GM18508 (cell line): ENCODE data around the gene CEP41.

Experiments
- ATAC-seq: cut with Tn5 transposase; IDR thresholded peaks from one replicate; pipeline ENCODE4 v1.9.1; 2021; ENCODE audit warnings: moderate number of reproducible peaks; ENCODE audit not compliant: insufficient read depth, unreplicated experiment

Gene CEP41

DNA sequence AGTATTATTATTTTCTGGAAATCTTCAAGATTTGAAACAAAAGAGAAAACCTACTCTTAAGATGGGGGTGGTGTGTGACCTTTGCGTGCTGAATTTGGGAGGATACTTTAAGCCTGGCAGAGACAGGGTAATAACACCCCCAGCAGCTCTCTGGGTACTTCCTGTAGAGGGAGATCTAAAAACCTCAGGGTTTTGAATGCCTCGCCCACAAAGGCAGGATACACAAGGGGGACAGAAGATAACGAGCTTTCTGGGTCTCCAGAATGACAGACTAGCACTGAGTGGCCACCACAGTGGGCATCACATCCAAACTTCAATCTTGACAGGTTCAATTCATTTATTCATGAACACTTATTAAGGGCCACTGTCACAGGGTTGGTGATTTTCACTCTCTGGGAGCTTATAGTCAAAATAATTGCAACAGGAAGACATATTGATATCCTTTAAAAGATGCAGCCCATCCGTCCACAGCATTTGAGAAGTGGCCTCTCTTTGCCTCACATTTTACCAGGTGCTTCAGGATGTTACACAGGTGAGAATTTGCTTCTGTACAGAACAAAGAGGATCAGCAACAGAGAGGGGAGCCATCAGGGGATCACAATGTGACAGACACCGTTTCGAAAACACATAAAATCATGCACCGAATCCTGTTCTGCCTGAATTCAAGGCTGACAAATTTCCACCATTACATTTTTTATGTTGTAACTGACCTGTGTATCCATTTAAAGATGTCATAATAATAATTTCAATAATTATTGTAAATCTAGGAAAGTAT, 46.2 kb downstream of the CEP41 start:
- no peak for ATAC-seq

DNA sequence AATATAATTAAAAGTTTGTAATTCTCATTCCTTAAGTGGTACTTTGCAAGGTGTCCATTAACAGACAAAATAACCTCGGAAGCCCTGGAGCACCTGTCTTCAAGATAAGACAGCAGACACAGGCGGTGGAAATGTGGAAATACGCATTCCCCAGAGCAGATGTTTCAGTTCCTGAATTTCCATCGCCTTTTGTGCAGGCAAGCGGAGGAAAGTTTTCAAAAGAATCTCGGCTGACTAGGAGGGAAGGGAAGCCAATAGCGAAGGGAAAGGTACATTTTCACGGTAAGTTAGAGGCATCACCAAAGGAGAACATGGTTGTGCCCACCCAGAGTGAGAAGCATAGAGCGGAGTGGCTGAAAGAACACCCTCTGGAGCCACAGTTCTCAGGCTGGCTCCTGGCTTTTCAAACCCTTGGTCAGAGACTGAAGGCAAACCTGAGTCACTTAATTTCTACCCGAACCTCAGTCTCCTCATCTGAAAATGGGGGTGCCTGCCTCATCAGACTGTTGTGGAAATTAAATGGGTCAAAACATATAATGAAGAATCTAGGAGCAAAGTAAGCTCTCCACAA, 46.9 kb downstream of the CEP41 start:
- ATAC-seq, result no peak

GRCh38 chr7:130393101-130393561, 47.7 kb downstream of the CEP41 start:
- no peak for ATAC-seq

- ATAC-seq, result no peak
Observed at GRCh38 chr7:130390486-130390885, 50.3 kb downstream of the CEP41 start.

DNA sequence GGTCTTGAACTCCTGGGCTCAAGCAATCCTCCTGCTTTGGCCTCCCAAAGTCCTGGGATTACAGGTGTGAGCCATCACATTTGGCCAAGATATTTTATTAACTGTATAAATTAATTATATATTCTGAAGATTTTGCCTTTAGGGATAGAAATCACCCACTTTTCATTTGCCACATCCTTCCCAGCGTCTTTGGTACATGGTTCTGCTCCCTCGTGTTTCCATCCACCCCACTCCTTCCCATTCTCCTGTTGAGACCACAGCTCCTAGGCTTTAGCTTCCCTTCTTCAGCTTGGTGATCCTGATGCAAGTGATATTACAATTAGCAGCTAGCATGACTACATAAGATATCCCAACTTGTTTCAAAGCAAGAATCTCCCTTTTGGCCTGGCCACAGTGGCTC, 52.1 kb downstream of the CEP41 start:
- ATAC-seq, result no peak

- no peak for ATAC-seq
Observed at GRCh38 chr7:130387628-130388403, 53.0 kb downstream of the CEP41 start.

DNA sequence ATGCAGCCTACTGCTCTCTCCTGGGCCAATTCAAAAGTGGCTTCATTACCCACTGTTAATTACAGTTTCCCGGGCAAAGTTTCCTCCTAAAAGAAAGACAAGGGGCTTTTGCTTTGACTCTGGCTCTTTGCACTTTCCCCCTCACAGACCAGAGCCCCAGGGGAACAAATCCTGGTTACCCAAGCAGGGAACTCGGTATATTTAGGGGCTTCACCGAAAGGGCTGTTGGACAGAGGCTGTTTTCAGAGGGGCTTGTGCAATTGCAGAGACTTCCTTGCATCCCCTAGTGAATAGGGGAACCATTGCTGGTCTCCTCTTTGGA, 53.5 kb downstream of the CEP41 start:
- ATAC-seq, result no peak

- ATAC-seq, result no peak
Observed at GRCh38 chr7:130386876-130387275, 53.9 kb downstream of the CEP41 start.

- no peak for ATAC-seq
Observed at GRCh38 chr7:130385600-130386066, 55.2 kb downstream of the CEP41 start.

- no peak for ATAC-seq
Observed at GRCh38 chr7:130384841-130385599, 55.8 kb downstream of the CEP41 start.

DNA sequence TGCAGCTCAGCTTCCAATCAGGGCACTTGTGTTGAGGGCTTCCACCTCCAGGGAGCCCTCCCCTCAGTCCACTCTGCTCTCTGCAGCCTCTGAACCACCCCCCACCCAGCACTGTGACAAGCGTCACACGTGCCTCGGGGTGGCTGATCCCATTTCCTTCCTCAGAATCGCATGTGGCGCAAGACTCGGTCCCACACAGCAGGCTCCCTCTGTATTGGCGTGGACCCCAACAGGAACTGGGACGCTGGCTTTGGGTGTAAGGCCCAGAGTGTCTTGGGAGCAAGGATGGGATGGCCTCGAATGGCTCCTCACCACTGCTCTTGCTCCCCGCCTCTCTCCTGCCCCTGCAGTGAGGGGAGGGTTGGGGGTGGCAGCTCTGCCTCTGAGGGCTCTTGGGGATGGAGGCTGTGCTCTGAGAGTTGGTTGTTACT, 56.4 kb downstream of the CEP41 start:
- ATAC-seq, result no peak

DNA sequence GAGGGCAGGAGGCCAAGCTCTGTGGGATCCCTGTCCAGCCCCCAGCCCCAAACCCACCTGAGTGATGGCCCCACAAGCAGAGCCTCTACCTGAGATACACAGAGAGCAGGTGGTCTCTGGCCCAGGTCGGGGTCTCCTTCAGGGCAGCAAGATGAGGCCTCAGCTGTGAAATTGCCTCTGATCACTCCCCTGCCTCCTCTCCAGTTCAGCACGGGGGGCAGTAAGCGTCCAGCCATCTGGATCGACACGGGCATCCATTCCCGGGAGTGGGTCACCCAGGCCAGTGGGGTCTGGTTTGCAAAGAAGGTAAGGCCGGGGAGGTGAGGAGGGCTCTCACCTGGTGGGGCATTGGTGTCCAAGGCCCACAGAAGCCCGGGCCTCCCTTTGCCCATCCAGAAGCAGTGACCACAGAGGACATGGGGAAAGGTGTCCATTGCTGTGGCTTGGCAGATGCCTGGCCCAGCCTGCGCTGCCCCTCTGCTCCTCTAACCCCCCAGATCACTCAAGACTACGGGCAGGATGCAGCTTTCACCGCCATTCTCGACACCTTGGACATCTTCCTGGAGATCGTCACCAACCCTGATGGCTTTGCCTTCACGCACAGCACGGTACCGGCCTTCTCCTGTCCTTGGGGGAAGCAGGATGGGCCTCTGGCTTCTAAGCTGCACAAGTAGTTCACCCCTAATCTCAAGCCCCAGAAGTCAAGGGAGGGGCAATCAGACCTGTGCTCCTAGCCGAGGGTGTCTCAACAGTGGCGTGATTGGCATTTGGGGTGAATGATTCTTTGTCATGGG, 57.4 kb downstream of the CEP41 start:
- no peak for ATAC-seq

DNA sequence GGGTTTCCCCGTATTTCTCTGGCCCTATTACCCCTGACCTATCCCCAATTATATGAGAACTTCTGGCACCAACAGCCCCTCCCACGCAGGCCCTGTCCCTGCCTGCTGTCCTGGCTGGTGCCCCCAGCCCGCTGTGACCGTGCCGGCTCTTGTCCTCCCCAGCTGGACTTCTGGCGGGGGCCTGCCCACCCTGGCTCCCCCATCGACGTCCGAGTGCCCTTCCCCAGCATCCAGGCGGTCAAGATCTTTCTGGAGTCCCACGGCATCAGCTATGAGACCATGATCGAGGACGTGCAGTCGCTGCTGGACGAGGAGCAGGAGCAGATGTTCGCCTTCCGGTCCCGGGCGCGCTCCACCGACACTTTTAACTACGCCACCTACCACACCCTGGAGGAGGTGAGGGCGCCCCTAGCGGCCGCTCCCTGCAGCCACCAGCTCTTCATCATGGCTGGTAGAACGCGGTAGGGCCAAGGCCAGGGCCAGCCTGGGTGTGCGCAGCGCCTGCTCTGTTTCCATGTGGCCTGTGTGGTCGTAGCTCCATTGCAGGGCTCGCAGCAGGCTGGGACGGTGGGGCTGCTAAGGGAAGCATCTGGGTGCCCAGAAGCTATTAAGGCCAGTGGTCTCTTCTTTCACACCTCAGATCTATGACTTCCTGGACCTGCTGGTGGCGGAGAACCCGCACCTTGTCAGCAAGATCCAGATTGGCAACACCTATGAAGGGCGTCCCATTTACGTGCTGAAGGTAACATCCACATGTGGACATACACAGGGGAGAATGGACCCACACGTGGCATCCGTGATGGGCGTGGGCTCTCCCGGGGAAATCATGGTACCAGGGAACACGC, 59.1 kb downstream of the CEP41 start:
- ATAC-seq, result no peak

GRCh38 chr7:130380861-130381455, 59.9 kb downstream of the CEP41 start:
- ATAC-seq, result no peak

DNA sequence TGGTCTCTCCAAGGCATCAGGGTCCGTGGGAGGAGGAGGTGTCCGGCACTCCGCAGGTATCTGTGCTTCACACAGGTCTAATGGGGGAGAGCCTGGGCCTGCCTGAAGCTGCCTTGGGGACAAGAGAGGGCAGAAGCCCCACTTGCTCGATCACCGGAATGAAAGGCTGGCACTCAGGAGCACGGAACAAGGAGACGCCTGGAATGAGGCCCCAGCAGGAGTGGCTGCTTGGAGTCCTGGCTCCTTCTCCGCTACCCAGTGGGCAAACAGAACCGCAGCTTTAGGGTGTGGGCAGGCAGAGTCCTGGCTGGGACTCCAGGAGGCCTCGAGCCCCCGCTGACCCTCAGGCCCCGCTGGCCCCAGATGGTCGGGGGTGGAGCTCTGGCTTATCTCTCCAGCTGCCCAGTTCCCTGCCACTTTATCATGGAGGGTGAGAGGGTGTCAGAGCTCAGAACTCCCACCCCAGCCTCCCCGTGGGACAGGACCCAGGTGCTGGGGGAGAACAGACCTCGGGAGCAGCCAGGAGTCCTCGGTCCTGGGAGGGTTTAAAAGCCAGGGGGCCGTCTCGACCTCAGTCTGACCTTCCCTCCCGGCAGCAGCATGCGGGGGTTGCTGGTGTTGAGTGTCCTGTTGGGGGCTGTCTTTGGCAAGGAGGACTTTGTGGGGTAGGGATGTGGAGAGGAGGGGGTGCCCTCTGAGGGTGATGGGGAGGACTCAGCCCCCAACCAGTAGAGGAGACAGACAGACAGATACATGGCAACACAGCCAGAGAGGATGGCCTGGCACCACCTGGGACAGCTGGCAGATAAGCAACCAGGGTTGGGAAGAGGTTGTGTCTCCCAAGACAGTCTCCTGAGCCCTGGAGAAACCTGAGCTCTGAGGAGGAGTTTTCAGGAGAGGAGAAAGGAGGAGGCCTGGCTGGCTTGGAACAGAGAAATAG, 60.6 kb downstream of the CEP41 start, which contains the start of gene CPA1:
Gene CPA1, plus strand, starts transcription at position 574 of the 940 bp plus-strand sequence. Its CDS starts 27 bp downstream, at position 601.
- no peak for ATAC-seq

DNA sequence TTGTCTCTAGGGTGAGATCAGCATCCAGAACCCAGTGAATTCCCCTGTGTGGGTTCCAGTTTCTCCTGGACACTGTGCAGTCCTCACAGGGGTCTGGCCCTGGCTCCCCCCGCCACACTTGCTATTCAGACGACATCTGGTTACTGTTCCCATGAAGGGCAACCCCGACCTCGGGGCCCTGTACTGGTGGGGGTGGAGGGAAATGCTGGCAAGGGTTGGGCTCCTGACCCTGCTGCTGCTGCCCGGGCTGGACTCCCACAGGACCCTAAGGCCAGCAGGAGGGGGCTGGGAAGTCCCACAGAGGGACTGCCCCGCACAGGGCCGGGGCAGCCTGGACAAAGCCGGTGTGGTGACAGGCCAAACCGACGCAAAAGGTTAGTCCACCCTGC, 61.3 kb downstream of the CEP41 start:
- no peak for ATAC-seq

- ATAC-seq, result no peak
Observed at GRCh38 chr7:130379019-130379418, 61.8 kb downstream of the CEP41 start.
